ENCODE data around the gene MAPRE2. TPM values are rescaled to one million over a fixed set of nuclear protein-coding genes. Genes with fewer than 3 reads are reported as not detected.

MAPRE2 gene
- total and polyA plus RNA-seq, 2 experiments from 2014 or later, result 11.2 to 16.1 TPM

DNA sequence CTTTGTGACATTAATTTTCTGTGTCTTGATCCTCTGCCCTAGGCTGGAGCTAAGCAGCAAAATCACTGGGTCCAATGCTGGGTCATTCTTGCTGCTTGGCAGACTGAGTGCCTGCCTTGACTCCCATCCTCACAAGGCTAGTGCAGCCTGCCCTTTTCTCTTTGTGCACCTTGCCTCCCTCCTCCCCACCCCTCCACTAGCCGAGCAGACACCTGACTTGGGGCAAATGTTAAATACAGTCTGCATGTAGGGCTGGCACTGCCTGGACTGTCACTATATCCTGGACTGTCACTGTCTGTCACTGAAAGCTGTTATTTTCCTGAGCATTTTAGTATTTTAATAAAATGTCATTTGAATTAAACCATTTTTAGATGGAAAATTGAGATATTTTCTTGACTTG is 33.4 kb downstream of the MAPRE2 start:
- DNase-seq, result no peak
- Histone ChIP-seq H3K4me3 (no peak overlapping the region), H3K4me1 (ENCODE audit: insufficient read depth) (peaks cover 30% of the 10 kb centered on the region)

DNA sequence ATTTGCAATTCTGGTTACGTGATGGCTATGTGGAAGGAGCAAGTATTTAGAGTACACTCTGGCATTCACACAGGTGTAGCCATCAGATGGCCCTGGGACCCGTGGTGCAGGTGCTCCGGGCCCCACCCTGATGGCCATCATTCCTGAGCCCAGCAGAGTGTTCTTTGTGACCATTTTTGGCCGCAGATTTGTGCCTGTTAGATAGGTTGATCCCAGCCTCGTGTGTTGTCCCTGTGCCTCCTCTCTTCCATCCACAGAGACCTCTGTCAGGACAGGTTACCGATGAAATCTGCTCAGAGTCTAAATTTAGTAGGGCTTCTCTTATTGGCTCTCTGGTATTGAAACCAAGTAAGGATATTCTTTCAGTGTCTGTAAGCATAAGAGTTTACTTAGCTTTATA is 33.9 kb downstream of the MAPRE2 start:
- H3K27ac ChIP-seq, result no peak overlapping the region
- no peak overlapping the region for H3K4me2 ChIP-seq (ENCODE audit: unreplicated experiment)
- peaks cover 30% of the 10 kb centered on the region for H3K4me1 ChIP-seq (ENCODE audit: insufficient read depth)
- no peaks in the 10 kb centered on the region for H3K36me3 ChIP-seq (ENCODE audit: low read depth)
- no peaks in the 10 kb centered on the region for H4K20me1 ChIP-seq (ENCODE audit: insufficient read depth)
- no peak for DNase-seq
- H2AFZ ChIP-seq, result no peak overlapping the region
- H3K9me2 ChIP-seq (ENCODE audit: insufficient read depth), result no peaks in the 10 kb centered on the region
- H3K27me3 ChIP-seq (replicated peaks; ENCODE audit: insufficient read depth), result no peaks in the 10 kb centered on the region
- H3K9ac ChIP-seq, result no peak overlapping the region
- H3K4me3 ChIP-seq, result no peak overlapping the region
- in situ Hi-C loops (cut with MboI), result no loop called here
- WGBS, 2 experiments (ENCODE audit: low coverage in 1 of 2, low lambda C conversion rate in 2 of 2, missing lambda C conversion rate in 2 of 2), result 93 to 94% methylated on average over 6 of the region's 6 CpGs
- H3K9me3 ChIP-seq (ENCODE audit: low read depth), result no peaks in the 10 kb centered on the region
- H3K79me2 ChIP-seq (ENCODE audit: insufficient read depth), result no peaks in the 10 kb centered on the region
- no peak for TF ChIP-seq EZH2 (IDR thresholded peaks at IDR 0.05; ENCODE audit: insufficient read depth, poor library complexity, severe bottlenecking)
- TF ChIP-seq EZH2phosphoT487 (IDR thresholded peaks at IDR 0.05; ENCODE audit: insufficient read depth, low read depth), result no peak
- peaks cover 7% of the 10 kb centered on the region; the same call in 1 of the 2 replicates for H3F3A ChIP-seq (ENCODE audit: insufficient read depth)

More for the DNA sequence above, 33.4 kb downstream of the MAPRE2 start:
- H3K79me2 ChIP-seq (ENCODE audit: insufficient read depth), result no peaks in the 10 kb centered on the region
- H3K27me3 ChIP-seq (replicated peaks; ENCODE audit: insufficient read depth), result no peaks in the 10 kb centered on the region
- H3K9me3 ChIP-seq (ENCODE audit: low read depth), result no peaks in the 10 kb centered on the region
- 89% methylated on average over 1 of the region's 1 CpG for WGBS, 2 experiments (ENCODE audit: low coverage in 1 of 2, low lambda C conversion rate in 2 of 2, missing lambda C conversion rate in 2 of 2)
- H3K27ac ChIP-seq, result no peak overlapping the region
- H2AFZ ChIP-seq, result no peak overlapping the region
- no peak overlapping the region for H3K9ac ChIP-seq
- no peaks in the 10 kb centered on the region for H4K20me1 ChIP-seq (ENCODE audit: insufficient read depth)
- no peaks in the 10 kb centered on the region for H3K36me3 ChIP-seq (ENCODE audit: low read depth)
- no peak overlapping the region for H3K4me2 ChIP-seq (ENCODE audit: unreplicated experiment)
- TF ChIP-seq EZH2 (IDR thresholded peaks at IDR 0.05; ENCODE audit: insufficient read depth, poor library complexity, severe bottlenecking) (no peak), EZH2phosphoT487 (IDR thresholded peaks at IDR 0.05; ENCODE audit: insufficient read depth, low read depth) (no peak)
- H3K9me2 ChIP-seq (ENCODE audit: insufficient read depth), result no peaks in the 10 kb centered on the region
- in situ Hi-C loops (cut with MboI), result no loop called here
- peaks cover 7% of the 10 kb centered on the region; the same call in 1 of the 2 replicates for H3F3A ChIP-seq (ENCODE audit: insufficient read depth)

GRCh38 chr18:35076135-35076924 is 35.1 kb downstream of the MAPRE2 start:
- peak overlapping the region; percentile 11 for H3K4me2 ChIP-seq (ENCODE audit: unreplicated experiment)
- in situ Hi-C loops (cut with MboI), result no loop called here
- H3K27ac ChIP-seq, result peak overlapping the region; percentile 14; the same call in 1 of the 2 replicates

DNA sequence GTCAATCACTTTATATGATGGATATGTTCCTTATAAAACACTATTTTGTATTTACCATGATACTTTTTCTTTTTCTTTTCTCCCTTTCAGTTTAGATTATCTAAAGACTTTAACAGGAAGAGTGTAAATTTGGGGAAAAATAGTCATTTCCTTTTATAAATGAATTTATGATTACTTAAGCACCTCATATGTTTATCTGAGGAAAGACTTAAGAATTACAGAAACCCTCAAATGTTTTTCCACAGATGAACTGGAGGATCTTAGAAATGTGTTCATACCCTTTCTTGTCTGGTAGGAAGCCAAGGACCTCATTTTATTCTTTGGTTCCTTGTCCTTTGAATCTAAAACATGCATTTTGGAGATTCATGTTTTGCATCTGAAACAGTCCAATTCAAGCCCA is 36.7 kb downstream of the MAPRE2 start:
- no peak overlapping the region for H3K27ac ChIP-seq
- no peaks in the 10 kb centered on the region for H4K20me1 ChIP-seq (ENCODE audit: insufficient read depth)
- H3K4me2 ChIP-seq (ENCODE audit: unreplicated experiment), result no peak overlapping the region
- TF ChIP-seq EZH2phosphoT487 (IDR thresholded peaks at IDR 0.05; ENCODE audit: insufficient read depth, low read depth) (no peak), EZH2 (IDR thresholded peaks at IDR 0.05; ENCODE audit: insufficient read depth, poor library complexity, severe bottlenecking) (no peak)
- H2AFZ ChIP-seq, result no peak overlapping the region
- no peak overlapping the region for H3K4me3 ChIP-seq
- no peaks in the 10 kb centered on the region for H3K9me2 ChIP-seq (ENCODE audit: insufficient read depth)
- no peaks in the 10 kb centered on the region for H3K79me2 ChIP-seq (ENCODE audit: insufficient read depth)
- peaks cover 28% of the 10 kb centered on the region for H3K4me1 ChIP-seq (ENCODE audit: insufficient read depth)
- H3K9ac ChIP-seq, result no peak overlapping the region
- in situ Hi-C loops (cut with MboI), result no loop called here
- no peaks in the 10 kb centered on the region for H3K27me3 ChIP-seq (replicated peaks; ENCODE audit: insufficient read depth)
- peaks cover 7% of the 10 kb centered on the region; the same call in 1 of the 2 replicates for H3F3A ChIP-seq (ENCODE audit: insufficient read depth)
- no peaks in the 10 kb centered on the region for H3K9me3 ChIP-seq (ENCODE audit: low read depth)
- DNase-seq, result no peak
- H3K36me3 ChIP-seq (ENCODE audit: low read depth), result no peaks in the 10 kb centered on the region

More at GRCh38 chr18:35076135-35076924, 35.1 kb downstream of the MAPRE2 start:
- no peaks in the 10 kb centered on the region for H4K20me1 ChIP-seq (ENCODE audit: insufficient read depth)
- TF ChIP-seq EZH2 (IDR thresholded peaks at IDR 0.05; ENCODE audit: insufficient read depth, poor library complexity, severe bottlenecking) (no peak), EZH2phosphoT487 (IDR thresholded peaks at IDR 0.05; ENCODE audit: insufficient read depth, low read depth) (no peak)
- no peak overlapping the region for H3K4me3 ChIP-seq
- DNase-seq, result peak; percentile 71
- 63 to 70% methylated on average over 4 of the region's 4 CpGs for WGBS, 2 experiments (ENCODE audit: low coverage in 1 of 2, low lambda C conversion rate in 2 of 2, missing lambda C conversion rate in 2 of 2)
- peaks cover 7% of the 10 kb centered on the region; the same call in 1 of the 2 replicates for H3F3A ChIP-seq (ENCODE audit: insufficient read depth)
- H3K9me3 ChIP-seq (ENCODE audit: low read depth), result no peaks in the 10 kb centered on the region
- H3K79me2 ChIP-seq (ENCODE audit: insufficient read depth), result no peaks in the 10 kb centered on the region
- H3K27me3 ChIP-seq (replicated peaks; ENCODE audit: insufficient read depth), result no peaks in the 10 kb centered on the region
- no peaks in the 10 kb centered on the region for H3K9me2 ChIP-seq (ENCODE audit: insufficient read depth)
- peaks cover 30% of the 10 kb centered on the region for H3K4me1 ChIP-seq (ENCODE audit: insufficient read depth)
- H3K9ac ChIP-seq, result no peak overlapping the region
- no peaks in the 10 kb centered on the region for H3K36me3 ChIP-seq (ENCODE audit: low read depth)
- H2AFZ ChIP-seq, result no peak overlapping the region
